Endothelial cell of umbilical vein (primary cell): Measurements from ENCODE around the gene TMC2. TPM values are rescaled to one million over a fixed set of nuclear protein-coding genes. Genes with fewer than 3 reads are reported as not detected.

ENCODE experiments used
- BruUV-seq: library from RNA; stranded (reverse); fragments of 400-500 nt; replicated peaks from 2 replicates; lab custom pipeline; 2021; lab: Mats Ljungman, UMichigan
- CTCF ChIA-PET: fragments of 300-600, 350-600 bp; sonication (Branson Sonifier 250); formaldehyde crosslinking; loops from one replicate; lab custom pipeline; 2021; ENCODE audit warnings: antibody characterized with exemption, inconsistent platforms; lab: Charles Lee
- POLR2A ChIA-PET: fragments of 300-600, 350-600 bp; sonication (Branson Sonifier 250); formaldehyde crosslinking; loops from one replicate; lab custom pipeline; 2021; ENCODE audit warnings: antibody characterized with exemption, inconsistent platforms; lab: Charles Lee
- DNase-seq: peaks from one replicate; pipeline ENCODE4 v3.0.0-alpha.2; 2011; ENCODE audit warnings: low read depth, low spot score
- FAIRE-seq: peaks from 2 replicates; lab custom pipeline; 2011; peaks lifted over from hg19 to GRCh38; lab: Jason Lieb, UNC
- H2AFZ ChIP-seq: 2 replicates; pipeline ENCODE4 v1.6.0; 2012; ENCODE audit warnings: low read depth, low read length, control low read depth, inconsistent platforms
- H3K27ac ChIP-seq: 2 replicates; pipeline ENCODE4 v1.5.1; 2011; ENCODE audit warnings: low read depth, mild to moderate bottlenecking, control low read depth, low read length, moderate library complexity; ENCODE audit not compliant: insufficient read depth
- H3K27me3 ChIP-seq, 2 experiments: 2 replicates each; pipeline versions ENCODE4 v1.6.0 to v1.6.1; 2011; ENCODE audit warnings: low read length in 2 of 2, mixed read lengths in 1 of 2; ENCODE audit not compliant: control insufficient read depth in 2 of 2, insufficient read depth in 2 of 2
- H3K36me3 ChIP-seq, 2 experiments: 2 replicates in 1 of 2; 3 replicates in 1 of 2; pipeline ENCODE4 v1.5.1; 2011; ENCODE audit warnings: low read length in 2 of 2, mild to moderate bottlenecking in 1 of 2, moderate library complexity in 1 of 2; ENCODE audit not compliant: control insufficient read depth in 2 of 2, insufficient read depth in 2 of 2; ENCODE audit errors: extremely low read depth in 1 of 2
- H3K4me1 ChIP-seq: 3 replicates; pipeline ENCODE4 v1.5.1; 2011; ENCODE audit warnings: mild to moderate bottlenecking, low read length; ENCODE audit not compliant: control insufficient read depth, insufficient read depth; ENCODE audit errors: extremely low read depth
- H3K4me2 ChIP-seq: 2 replicates; pipeline ENCODE4 v1.6.1; 2011; ENCODE audit warnings: low read length, control low read depth, mixed read lengths; ENCODE audit not compliant: insufficient read depth
- H3K4me3 ChIP-seq, 3 experiments: fragments of 200-600 bp in 1 of 3; sonication (generic), shearing (Covaris generic) in 1 of 3; replicated peaks in 1 of 3; 2 replicates each; pipeline ENCODE4 v1.5.1; 2011 to 2016; ENCODE audit warnings: control low read depth in 3 of 3, low read length in 3 of 3, mild to moderate bottlenecking in 2 of 3, inconsistent platforms in 1 of 3, low read depth in 1 of 3, moderate library complexity in 1 of 3; ENCODE audit not compliant: insufficient read depth in 1 of 3
- H3K79me2 ChIP-seq: 2 replicates; pipeline ENCODE4 v1.6.0; 2012; ENCODE audit warnings: low read length, inconsistent platforms; ENCODE audit not compliant: control insufficient read depth, insufficient read depth
- H3K9ac ChIP-seq: replicated peaks from 2 replicates; pipeline ENCODE3; 2011; ENCODE audit warnings: low read length, control low read depth; ENCODE audit not compliant: insufficient read depth; ENCODE audit errors: extremely low read depth
- H3K9me1 ChIP-seq: replicated peaks from 3 replicates; pipeline ENCODE4 v1.6.0; 2011; ENCODE audit warnings: mild to moderate bottlenecking, low read length; ENCODE audit not compliant: control insufficient read depth, insufficient read depth; ENCODE audit errors: extremely low read depth
- H3K9me3 ChIP-seq: replicated peaks from 2 replicates; pipeline ENCODE4 v1.5.1; 2012; ENCODE audit warnings: low read length, inconsistent platforms; ENCODE audit not compliant: control insufficient read depth, insufficient read depth
- H4K20me1 ChIP-seq: replicated peaks from 2 replicates; pipeline ENCODE3; 2011; ENCODE audit warnings: mild to moderate bottlenecking, low read length; ENCODE audit not compliant: control insufficient read depth, insufficient read depth; ENCODE audit errors: extremely low read depth
- CTCF ChIP-seq, 2 donors: IDR thresholded peaks; 1 replicate in 1 of 2; 2 replicates in 1 of 2; pipeline ENCODE4 v1.5.1; 2011; ENCODE audit warnings: low read length in 2 of 2, mild to moderate bottlenecking in 2 of 2, moderate library complexity in 2 of 2, control low read depth in 1 of 2, inconsistent platforms in 1 of 2, low read depth in 1 of 2; ENCODE audit not compliant: insufficient read depth in 1 of 2; ENCODE audit errors: extremely low read depth in 1 of 2
- FOS ChIP-seq: IDR thresholded peaks from 2 replicates; pipeline ENCODE4 v1.6.1; 2011; ENCODE audit warnings: mild to moderate bottlenecking, low read length, moderate library complexity, borderline replicate concordance; ENCODE audit not compliant: insufficient read depth
- JUN ChIP-seq: IDR thresholded peaks from 2 replicates; pipeline ENCODE4 v1.6.1; 2011; ENCODE audit warnings: borderline replicate concordance, low read depth; ENCODE audit not compliant: insufficient read length, insufficient read depth
- MAX ChIP-seq: IDR thresholded peaks from 2 replicates; pipeline ENCODE4 v1.6.1; 2011; ENCODE audit not compliant: insufficient read depth, insufficient read length
- MYC ChIP-seq: IDR thresholded peaks from one replicate; pipeline ENCODE4 v1.6.1; 2011; ENCODE audit warnings: mild to moderate bottlenecking, low read depth, low read length
- POLR2A ChIP-seq: IDR thresholded peaks from 2 replicates; pipeline ENCODE4 v1.6.1; 2012; ENCODE audit warnings: low read depth, mild to moderate bottlenecking, control low read depth, low read length
- POLR2AphosphoS5 ChIP-seq: IDR thresholded peaks from 2 replicates; pipeline ENCODE4 v1.6.1; 2012; ENCODE audit warnings: low read depth, mild to moderate bottlenecking, control low read depth, low read length, moderate library complexity; ENCODE audit not compliant: insufficient read depth
- dilution Hi-C: fragments of 300-500 bp; cut with MboI; formaldehyde crosslinking; loops from one replicate; pipeline ENCODE4 v1.15.0; 2019; ENCODE audit warnings: low sequenced_read_pairs; ENCODE audit not compliant: extremely low pct_ligation_motif_present
- intact Hi-C: fragments of 100-400 bp; cut with micrococcal nuclease; formaldehyde crosslinking; loops from one replicate; pipeline ENCODE4 v1.10.0; 2022
- polyA plus RNA-seq, 4 experiments: library from polyadenylated mRNA; depleted of rRNA in 3 of 4; stranded (reverse) in 3 of 4; unstranded in 1 of 4; fragments of >200 nt; gene quantifications; 2 replicates each; pipeline versions ENCODE4 v1.2.1 to v1.2.3, GENCODE V29; 2011 to 2012; ENCODE audit warnings: missing spikeins in 1 of 4
- total RNA-seq: library from RNA; stranded (reverse); gene quantifications from 2 replicates; pipeline ENCODE4 v1.2.3, GENCODE V29; 2021

Gene TMC2
- total and polyA plus RNA-seq, 2 donors (not counting 3 experiments of a cell fraction or from before 2014, with no cell fraction given) = not detected

DNA sequence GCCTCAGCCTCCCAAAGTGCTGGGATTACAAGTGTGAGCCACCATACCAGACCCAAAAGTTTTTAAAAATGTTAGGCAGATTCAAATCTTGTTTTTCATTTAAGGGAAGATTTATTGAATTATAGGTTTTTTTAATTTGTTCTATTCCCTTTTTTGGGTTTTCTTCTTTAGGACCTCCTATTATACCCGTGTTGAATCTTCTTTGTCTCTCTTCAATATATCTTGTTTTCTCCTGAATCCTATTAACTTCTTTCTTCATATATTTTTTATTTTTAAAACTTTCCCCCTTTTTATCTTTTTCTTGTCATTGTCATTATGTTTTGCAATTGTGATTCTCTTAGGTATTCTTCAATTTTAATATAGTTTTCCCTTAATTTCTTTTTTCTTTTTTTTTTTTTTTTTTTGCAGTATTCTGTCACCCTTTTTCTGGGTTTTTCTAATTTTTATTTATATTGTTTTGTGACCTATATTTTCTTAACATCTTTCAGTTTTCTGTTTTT is 70.2 kb downstream of the TMC2 start:
- ChIA-PET CTCF (no interaction called here), POLR2A (no interaction called here)
- DNase-seq = no peak
- TF ChIP-seq POLR2A = no peak
- no peak for TF ChIP-seq FOS
- TF ChIP-seq CTCF (IDR thresholded peaks at IDR 0.05; ENCODE audit: extremely low read depth in 1 of 2, insufficient read depth in 1 of 2, low read depth in 1 of 2, low read length in 2 of 2) = no peak
- TF ChIP-seq MYC = no peak
- no peak for TF ChIP-seq POLR2AphosphoS5
- TF ChIP-seq JUN = no peak
- TF ChIP-seq MAX = no peak
- H3K4me3 ChIP-seq = no peak overlapping the region
- no peaks in the 10 kb centered on the region for H3K36me3 ChIP-seq
- no peak overlapping the region for H3K9ac ChIP-seq
- H3K9me3 ChIP-seq = no peaks in the 10 kb centered on the region
- no peak for FAIRE-seq
- no peak overlapping the region for H2AFZ ChIP-seq
- no peaks in the 10 kb centered on the region for H4K20me1 ChIP-seq
- no peaks in the 10 kb centered on the region for H3K9me1 ChIP-seq
- BruUV-seq = no TSS peak
- no peak overlapping the region for H3K27ac ChIP-seq
- no peaks in the 10 kb centered on the region for H3K79me2 ChIP-seq
- H3K4me2 ChIP-seq = no peak overlapping the region
- intact Hi-C loops (no loop called here), dilution Hi-C loops (no loop called here)
- peaks cover 0 to 3% of the 10 kb centered on the region in 2 experiments for H3K27me3 ChIP-seq
- H3K4me1 ChIP-seq = no peaks in the 10 kb centered on the region
